Gastrocnemius medialis (tissue), 4 donors: Measurements from ENCODE around the gene SRD5A3. TPM values are rescaled to one million over a fixed set of nuclear protein-coding genes. Genes with fewer than 3 reads are reported as not detected.
"Not testable (repeated sequence)": the region's sequence is repeated elsewhere in the genome, so short reads cannot be mapped to it uniquely, and the experiment has no call there.

Experiments used
- ATAC-seq, 2 donors: fragments of 150-250 bp; one replicate each; pipeline ENCODE4 v1.9.1; 2016
- DNase-seq, 2 donors: peaks; one replicate each; pipeline ENCODE4 v3.0.0-alpha.2; 2019
- H3K27ac ChIP-seq, 4 donors: fragments of 200-600 bp; sonication (generic); 1 replicate in 1 of 4; 2 replicates in 3 of 4; pipeline ENCODE4 v1.5.1; 2016 to 2018; ENCODE audit warnings: mild to moderate bottlenecking in 2 of 4, moderate library complexity in 1 of 4
- H3K27me3 ChIP-seq, 3 donors: fragments of 200-600 bp; sonication (generic) in 2 of 3; 1 replicate in 1 of 3; 2 replicates in 2 of 3; pipeline versions ENCODE4 v1.5.1 to v1.6.0; 2016 to 2019; ENCODE audit warnings: mild to moderate bottlenecking in 1 of 3, moderate library complexity in 1 of 3
- H3K36me3 ChIP-seq, 2 donors: fragments of 200-600 bp; sonication (generic) in 1 of 2; one replicate each; pipeline ENCODE4 v1.5.1; 2017 to 2018
- H3K4me1 ChIP-seq, 2 donors: fragments of 200-600 bp; sonication (generic) in 1 of 2; one replicate each; pipeline ENCODE4 v1.5.1; 2016 to 2017; ENCODE audit warnings: mild to moderate bottlenecking in 2 of 2
- H3K4me3 ChIP-seq, 4 donors: fragments of 200-600 bp; sonication (generic) in 3 of 4; 1 replicate in 1 of 4; 2 replicates in 3 of 4; pipeline ENCODE4 v1.5.1; 2016 to 2019; ENCODE audit warnings: mild to moderate bottlenecking in 2 of 4
- H3K9me3 ChIP-seq, 3 donors: fragments of 200-600 bp; sonication (generic) in 2 of 3; 1 replicate in 1 of 3; 2 replicates in 2 of 3; pipeline ENCODE4 v1.5.1; 2016 to 2019
- CTCF ChIP-seq, 5 experiments: fragments of 450-650 bp in 3 of 5; fragments of 200-600 bp in 2 of 5; sonication (generic) in 2 of 5; IDR thresholded peaks in 4 of 5; conservative IDR thresholded peaks in 1 of 5; 1 replicate in 4 of 5; 2 replicates in 1 of 5; pipeline ENCODE4 v1.5.1; 2016 to 2019; ENCODE audit warnings: antibody characterized with exemption in 5 of 5, mild to moderate bottlenecking in 3 of 5, moderate library complexity in 3 of 5
- POLR2A ChIP-seq, 2 donors: fragments of 450-650 bp; IDR thresholded peaks; one replicate each; pipeline ENCODE4 v1.6.1; 2017; ENCODE audit warnings: antibody characterized with exemption in 2 of 2, mild to moderate bottlenecking in 2 of 2, moderate library complexity in 2 of 2
- in situ Hi-C, 4 donors: fragments of 200-750 bp; cut with MboI; loops; one replicate each; pipeline versions ENCODE4 v1.15.0 to v1.8.0; 2017; ENCODE audit warnings: low sequenced_read_pairs in 4 of 4
- intact Hi-C: fragments of 100-400 bp; cut with DNase I; formaldehyde crosslinking; loops from one replicate; pipeline ENCODE4 v1.15.1; 2023; ENCODE audit warnings: low total_unique reads
- total RNA-seq, 4 donors: library from RNA; depleted of rRNA; stranded (reverse); fragments of >200 nt; gene quantifications; one replicate each; pipeline versions ENCODE4 v1.1.0 to v1.2.3, GENCODE V29; 2016

Gene SRD5A3
- total RNA-seq, 4 donors from 2014 or later: 2.4 to 7.6 (median 5.1) TPM

GRCh38 chr4:55346851-55347255 is 811 bp downstream of the SRD5A3 start:
- Histone ChIP-seq H3K4me3 (peak overlapping the region; percentile 68 to 99 (median 82)), H3K4me1 (peaks cover 0 to 20% of the 10 kb centered on the region in 2 donors), H3K27me3 (no peaks in the 10 kb centered on the region), H3K9me3 (no peaks in the 10 kb centered on the region), H3K36me3 (no peaks in the 10 kb centered on the region), H3K27ac (peak overlapping the region; percentile 89 to 99 (median 95))
- in situ Hi-C loops (loop anchor here in 2 of 4 donors (10.0 to 25.0 kb wide), 3 partner anchors 48 to 515 kb away; partner anchors contain the start of genes EXOC1 (in 2 of the 2), CLOCK (in 1 of the 2) and TMEM165 (in 1 of the 2)), intact Hi-C loops (loop anchor here (1.0 to 5.0 kb wide), 5 partner anchors 48 to 519 kb away; partner anchors contain the start of genes CLOCK, EXOC1 and TMEM165)
- ATAC-seq (peak; percentile 13 to 27), DNase-seq (no peak)
- TF ChIP-seq POLR2A (IDR thresholded peaks at IDR 0.05) (no peak), CTCF (IDR thresholded peaks at IDR 0.05 in 4 of 5, conservative IDR thresholded peaks at IDR 0.05 in 1 of 5) (no peak)

DNA sequence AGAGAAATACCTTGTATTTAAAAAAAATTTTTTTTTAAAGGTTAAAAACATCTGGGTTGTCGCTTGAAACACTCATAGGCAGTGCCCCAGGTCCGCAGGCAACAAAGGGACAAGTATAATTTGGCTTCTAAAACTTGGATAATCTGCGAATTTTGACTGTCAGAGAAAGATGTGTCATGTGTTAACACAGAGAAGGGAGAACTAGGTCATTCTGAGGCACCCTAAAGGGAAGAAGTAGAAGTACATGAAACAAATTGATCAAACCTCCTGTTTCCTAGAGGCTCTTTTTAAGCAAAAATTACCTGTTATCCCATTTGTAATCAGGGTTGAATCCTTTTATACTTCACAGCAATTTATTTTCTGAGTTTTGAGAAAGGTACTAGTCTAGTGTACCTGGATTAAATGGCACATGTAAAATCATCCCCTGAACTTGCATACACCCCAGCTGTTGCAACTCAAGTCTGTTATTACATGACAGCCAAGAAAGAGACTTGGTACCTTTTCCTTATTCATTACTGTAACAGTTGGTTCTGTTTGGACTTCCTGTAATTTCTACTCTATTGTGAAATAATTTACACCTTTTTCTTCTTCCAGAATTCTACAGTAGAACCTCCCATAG is 1.7 kb downstream of the SRD5A3 start:
- H3K9me3 ChIP-seq: no peaks in the 10 kb centered on the region
- peak overlapping the region; percentile 89 to 99 (median 95) for H3K27ac ChIP-seq
- no peak for ATAC-seq
- no peak for TF ChIP-seq POLR2A (IDR thresholded peaks at IDR 0.05)
- TF ChIP-seq CTCF (IDR thresholded peaks at IDR 0.05 in 4 of 5, conservative IDR thresholded peaks at IDR 0.05 in 1 of 5): no peak
- no peaks in the 10 kb centered on the region for H3K36me3 ChIP-seq
- intact Hi-C loops (loop anchor here (5.0 kb wide), 2 partner anchors 80 to 505 kb away; partner anchors contain the start of gene EXOC1), in situ Hi-C loops (loop anchor here in 2 of 4 donors (10.0 to 25.0 kb wide), 3 partner anchors 47 to 515 kb away; partner anchors contain the start of genes EXOC1 (in 2 of the 2), CLOCK (in 1 of the 2) and TMEM165 (in 1 of the 2))
- peak overlapping the region in 1 of 4 donors; percentile 99 for H3K4me3 ChIP-seq
- H3K27me3 ChIP-seq: no peaks in the 10 kb centered on the region
- DNase-seq: no peak
- peaks cover 0 to 20% of the 10 kb centered on the region in 2 donors for H3K4me1 ChIP-seq

DNA sequence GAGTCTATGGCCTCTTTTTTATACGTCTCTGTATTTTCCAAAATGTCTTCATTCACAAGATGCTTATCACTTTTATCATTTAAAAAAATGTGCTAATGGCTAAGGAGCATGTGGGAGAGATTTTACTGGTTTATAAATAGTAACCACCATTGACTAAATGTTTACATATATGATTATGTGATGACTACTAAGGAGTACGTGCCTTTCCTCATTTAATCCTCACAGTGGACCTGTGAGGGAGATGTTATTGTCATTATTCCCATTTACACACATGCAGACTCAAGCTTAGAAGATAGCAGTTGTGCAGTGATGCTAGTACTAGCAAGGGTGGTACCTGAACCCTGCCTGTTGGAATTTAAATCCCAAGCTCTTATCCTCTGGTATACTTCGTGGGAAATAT is 2.4 kb downstream of the SRD5A3 start:
- H3K4me1 ChIP-seq: peaks cover 0 to 20% of the 10 kb centered on the region in 2 donors
- H3K4me3 ChIP-seq: no peak overlapping the region
- intact Hi-C loops: loop anchor here (5.0 kb wide), 2 partner anchors 79 to 504 kb away; partner anchors contain the start of gene EXOC1
- TF ChIP-seq POLR2A (IDR thresholded peaks at IDR 0.05): no peak
- TF ChIP-seq CTCF (IDR thresholded peaks at IDR 0.05 in 4 of 5, conservative IDR thresholded peaks at IDR 0.05 in 1 of 5): no peak
- H3K9me3 ChIP-seq: no peaks in the 10 kb centered on the region
- no peaks in the 10 kb centered on the region for H3K27me3 ChIP-seq
- in situ Hi-C loops: loop anchor here in 2 of 4 donors (10.0 to 25.0 kb wide), 3 partner anchors 46 to 514 kb away; partner anchors contain the start of genes EXOC1 (in 2 of the 2), CLOCK (in 1 of the 2) and TMEM165 (in 1 of the 2)
- DNase-seq (no peak), ATAC-seq (no peak)
- H3K36me3 ChIP-seq: no peaks in the 10 kb centered on the region
- no peak overlapping the region for H3K27ac ChIP-seq

DNA sequence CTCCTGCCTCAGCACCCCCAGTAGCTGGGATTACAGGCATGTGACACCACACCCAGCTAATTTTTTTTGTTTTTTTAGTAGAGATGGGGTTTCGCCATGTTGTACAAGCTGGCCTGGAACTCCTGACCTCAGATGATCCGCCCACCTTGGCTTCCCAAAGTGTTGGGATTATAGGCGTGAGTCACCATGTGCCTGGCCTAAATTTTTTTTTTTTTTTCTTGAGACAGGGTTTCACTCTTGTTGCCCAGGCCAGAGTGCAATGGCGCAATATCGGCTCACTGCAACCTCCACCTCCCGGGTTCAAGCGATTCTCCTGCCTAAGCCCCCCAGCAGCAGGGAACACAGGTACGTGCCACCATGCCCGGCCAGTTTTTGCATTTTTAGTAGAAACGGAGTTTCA is 4.8 kb downstream of the SRD5A3 start:
- H3K36me3 ChIP-seq, intact Hi-C loops, ATAC-seq, H3K4me3 ChIP-seq, H3K27me3 ChIP-seq, H3K9me3 ChIP-seq, H3K27ac ChIP-seq: not testable (repeated sequence)
- peaks cover 0 to 16% of the 10 kb centered on the region in 2 donors for H3K4me1 ChIP-seq
- DNase-seq: peak in 1 of 2 donors; percentile 35
- in situ Hi-C loops: loop anchor here in 1 of 4 donors (25.0 kb wide), 1 partner anchor 511 kb away; the partner anchor contains the start of gene EXOC1

DNA sequence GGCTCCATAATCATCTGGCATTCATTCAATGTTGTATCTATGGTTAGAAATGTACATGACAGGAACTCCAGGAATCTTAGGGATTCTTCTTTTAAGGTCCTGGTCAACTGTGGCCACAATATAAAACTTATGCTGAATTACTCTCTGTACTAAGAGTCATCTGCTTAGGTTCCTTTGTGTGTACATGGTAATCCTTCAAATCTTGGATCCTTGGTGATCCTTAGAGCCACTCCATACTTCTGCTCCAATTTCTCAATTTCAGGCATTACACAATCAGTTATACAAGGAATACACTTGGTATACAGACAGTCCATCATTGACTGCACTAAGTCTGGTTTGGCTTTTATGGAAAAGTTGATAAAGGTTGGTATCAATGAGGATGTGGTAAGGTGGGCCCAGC is 5.8 kb downstream of the SRD5A3 start:
- in situ Hi-C loops (loop anchor here in 1 of 4 donors (25.0 kb wide), 1 partner anchor 510 kb away; the partner anchor contains the start of gene EXOC1), intact Hi-C loops (no loop called here)
- no peak for TF ChIP-seq CTCF (IDR thresholded peaks at IDR 0.05 in 4 of 5, conservative IDR thresholded peaks at IDR 0.05 in 1 of 5)
- TF ChIP-seq POLR2A (IDR thresholded peaks at IDR 0.05): no peak
- Histone ChIP-seq H3K36me3 (no peaks in the 10 kb centered on the region), H3K9me3 (no peaks in the 10 kb centered on the region), H3K4me3 (no peak overlapping the region), H3K4me1 (peaks cover 0 to 14% of the 10 kb centered on the region in 2 donors), H3K27me3 (no peaks in the 10 kb centered on the region), H3K27ac (no peak overlapping the region)
- ATAC-seq: peak in 1 of 2 donors; percentile 26
- no peak for DNase-seq
